Activated T-cell treated with anti-CD3 and anti-CD28 coated beads, Interleukin-2, amount 50 U/mL, for 72 hours (primary cell): ENCODE data around the gene CALML5. TPM values are rescaled to one million over a fixed set of nuclear protein-coding genes. Genes with fewer than 3 reads are reported as not detected.

Experiments
- ATAC-seq, 2 donors: fragments of 150-1000 bp; cut with Tn5 transposase; replicated peaks in 1 of 2; 2 replicates each; pipeline ENCODE4 v1.10.0; 2021; ENCODE audit warnings: moderate library complexity in 2 of 2, mild to moderate bottlenecking in 1 of 2
- DNase-seq, 2 donors: peaks; one replicate each; pipeline ENCODE4 v3.0.0; 2021 to 2022; ENCODE audit warnings: mixed read lengths in 1 of 2
- H3K27ac Mint-ChIP-seq: one replicate; pipeline ENCODE4 v1.8.0; 2022; ENCODE audit warnings: mild to moderate bottlenecking, moderate library complexity, mixed read lengths
- H3K27me3 Mint-ChIP-seq: one replicate; pipeline ENCODE4 v1.8.0; 2022; ENCODE audit warnings: low read depth, mixed read lengths
- H3K36me3 Mint-ChIP-seq, 2 donors: one replicate each; pipeline ENCODE4 v1.8.0; 2022; ENCODE audit warnings: mixed read lengths in 2 of 2, mild to moderate bottlenecking in 1 of 2; ENCODE audit not compliant: insufficient read depth in 2 of 2
- H3K4me1 Mint-ChIP-seq: one replicate; pipeline ENCODE4 v1.8.0; 2022; ENCODE audit warnings: low read depth, mixed read lengths
- H3K4me3 Mint-ChIP-seq, 2 donors: one replicate each; pipeline ENCODE4 v1.8.0; 2022; ENCODE audit warnings: mild to moderate bottlenecking in 2 of 2, mixed read lengths in 2 of 2, moderate library complexity in 2 of 2
- H3K9me3 Mint-ChIP-seq, 2 donors: one replicate each; pipeline ENCODE4 v1.8.0; 2022; ENCODE audit warnings: mixed read lengths in 2 of 2
- total RNA-seq, 2 donors: library from RNA; stranded (reverse); gene quantifications; one replicate each; pipeline ENCODE4 v1.2.3, GENCODE V29; 2022

The CALML5 gene
- total RNA-seq, 2 donors from 2014 or later = not detected

- Mint-ChIP-seq H3K9me3 (peaks cover 1 to 2% of the 10 kb centered on the region in 2 donors), H3K4me3 (no peak overlapping the region), H3K27ac (no peak overlapping the region), H3K36me3 (peaks cover 1 to 4% of the 10 kb centered on the region in 2 donors), H3K27me3 (peaks cover 7% of the 10 kb centered on the region), H3K4me1 (no peaks in the 10 kb centered on the region)
- ATAC-seq (no peak), DNase-seq (no peak)
Measured at GRCh38 chr10:5497289-5497688, 2.1 kb downstream of the CALML5 start.

- Mint-ChIP-seq H3K36me3 (peaks cover 1 to 5% of the 10 kb centered on the region in 2 donors), H3K27me3 (peaks cover 7% of the 10 kb centered on the region), H3K9me3 (peaks cover 1 to 5% of the 10 kb centered on the region in 2 donors), H3K4me3 (no peak overlapping the region), H3K4me1 (no peaks in the 10 kb centered on the region), H3K27ac (no peak overlapping the region)
- no peak for ATAC-seq
- no peak for DNase-seq
Measured at GRCh38 chr10:5496261-5497250, 2.8 kb downstream of the CALML5 start.

- H3K27me3 Mint-ChIP-seq = no peaks in the 10 kb centered on the region
- H3K4me3 Mint-ChIP-seq = no peak overlapping the region
- H3K9me3 Mint-ChIP-seq = peaks cover 1 to 5% of the 10 kb centered on the region in 2 donors
- peaks cover 8% of the 10 kb centered on the region for H3K4me1 Mint-ChIP-seq
- no peak overlapping the region for H3K27ac Mint-ChIP-seq
- peaks cover 1 to 8% of the 10 kb centered on the region in 2 donors for H3K36me3 Mint-ChIP-seq
- no peak for ATAC-seq
- DNase-seq = no peak
Measured at GRCh38 chr10:5494611-5495010, 4.8 kb downstream of the CALML5 start.

- H3K4me3 Mint-ChIP-seq = no peak overlapping the region
- H3K36me3 Mint-ChIP-seq = peaks cover 1 to 8% of the 10 kb centered on the region in 2 donors
- H3K27me3 Mint-ChIP-seq = no peaks in the 10 kb centered on the region
- ATAC-seq (no peak), DNase-seq (no peak)
- peaks cover 10% of the 10 kb centered on the region for H3K4me1 Mint-ChIP-seq
- H3K27ac Mint-ChIP-seq = no peak overlapping the region
- H3K9me3 Mint-ChIP-seq = peaks cover 1 to 5% of the 10 kb centered on the region in 2 donors
Measured at GRCh38 chr10:5493691-5494090, 5.7 kb downstream of the CALML5 start.

- H3K27ac Mint-ChIP-seq = no peak overlapping the region
- H3K36me3 Mint-ChIP-seq = peaks cover 1 to 9% of the 10 kb centered on the region in 2 donors
- H3K4me1 Mint-ChIP-seq = peaks cover 10% of the 10 kb centered on the region
- no peaks in the 10 kb centered on the region for H3K27me3 Mint-ChIP-seq
- no peak overlapping the region for H3K4me3 Mint-ChIP-seq
- DNase-seq (no peak), ATAC-seq (no peak)
- peaks cover 1 to 5% of the 10 kb centered on the region in 2 donors for H3K9me3 Mint-ChIP-seq
Measured at GRCh38 chr10:5492929-5493576, 6.3 kb downstream of the CALML5 start.

- H3K27me3 Mint-ChIP-seq = no peaks in the 10 kb centered on the region
- peaks cover 1 to 9% of the 10 kb centered on the region in 2 donors for H3K36me3 Mint-ChIP-seq
- no peak for ATAC-seq
- H3K4me1 Mint-ChIP-seq = peaks cover 10% of the 10 kb centered on the region
- no peak overlapping the region for H3K27ac Mint-ChIP-seq
- no peak overlapping the region for H3K4me3 Mint-ChIP-seq
- H3K9me3 Mint-ChIP-seq = peaks cover 1 to 5% of the 10 kb centered on the region in 2 donors
- no peak for DNase-seq
Measured at GRCh38 chr10:5492322-5492855, 7.0 kb downstream of the CALML5 start.

- no peak overlapping the region for H3K27ac Mint-ChIP-seq
- DNase-seq = no peak
Measured at GRCh38 chr10:5491477-5491876, 7.9 kb downstream of the CALML5 start.

GRCh38 chr10:5490698-5491464, 8.5 kb downstream of the CALML5 start:
- Mint-ChIP-seq H3K4me3 (no peak overlapping the region), H3K27ac (no peak overlapping the region), H3K4me1 (peaks cover 10% of the 10 kb centered on the region), H3K36me3 (peaks cover 1 to 9% of the 10 kb centered on the region in 2 donors), H3K27me3 (no peaks in the 10 kb centered on the region), H3K9me3 (peaks cover 1 to 5% of the 10 kb centered on the region in 2 donors)
- DNase-seq (no peak), ATAC-seq (no peak)

More at GRCh38 chr10:5491477-5491876, 7.9 kb downstream of the CALML5 start:
- peaks cover 10% of the 10 kb centered on the region for H3K4me1 Mint-ChIP-seq
- no peaks in the 10 kb centered on the region for H3K27me3 Mint-ChIP-seq
- H3K36me3 Mint-ChIP-seq = peaks cover 1 to 9% of the 10 kb centered on the region in 2 donors
- no peak overlapping the region for H3K4me3 Mint-ChIP-seq
- peaks cover 1 to 5% of the 10 kb centered on the region in 2 donors for H3K9me3 Mint-ChIP-seq
- no peak for ATAC-seq

GRCh38 chr10:5490032-5490431, 9.3 kb downstream of the CALML5 start:
- ATAC-seq (no peak), DNase-seq (no peak)
- H3K27ac Mint-ChIP-seq = no peak overlapping the region
- H3K9me3 Mint-ChIP-seq = peaks cover 1 to 5% of the 10 kb centered on the region in 2 donors
- H3K36me3 Mint-ChIP-seq = peaks cover 1 to 9% of the 10 kb centered on the region in 2 donors
- peaks cover 10% of the 10 kb centered on the region for H3K4me1 Mint-ChIP-seq
- no peaks in the 10 kb centered on the region for H3K27me3 Mint-ChIP-seq
- no peak overlapping the region for H3K4me3 Mint-ChIP-seq

GRCh38 chr10:5488272-5489161, 10.9 kb downstream of the CALML5 start:
- ATAC-seq (no peak), DNase-seq (no peak)
- Mint-ChIP-seq H3K27me3 (no peaks in the 10 kb centered on the region), H3K27ac (no peak overlapping the region), H3K4me1 (peaks cover 10% of the 10 kb centered on the region), H3K36me3 (peaks cover 1 to 9% of the 10 kb centered on the region in 2 donors), H3K4me3 (no peak overlapping the region), H3K9me3 (peaks cover 1 to 5% of the 10 kb centered on the region in 2 donors)

GRCh38 chr10:5486853-5487235, 12.5 kb downstream of the CALML5 start:
- Mint-ChIP-seq H3K27ac (no peak overlapping the region), H3K4me1 (peaks cover 10% of the 10 kb centered on the region), H3K36me3 (peaks cover 0 to 4% of the 10 kb centered on the region in 2 donors), H3K9me3 (peaks cover 0 to under 1% of the 10 kb centered on the region in 2 donors), H3K4me3 (no peak overlapping the region), H3K27me3 (no peaks in the 10 kb centered on the region)
- DNase-seq (no peak), ATAC-seq (no peak)
